HG02798 (cell line): ENCODE measurements around the gene IL11.

Source experiments
- ATAC-seq: cut with Tn5 transposase; IDR thresholded peaks from one replicate; pipeline ENCODE4 v1.9.1; 2021; ENCODE audit warnings: mild to moderate bottlenecking; ENCODE audit not compliant: unreplicated experiment, poor library complexity

The IL11 gene

GRCh38 chr19:55353803-55354697 lies 16.2 kb downstream of the IL11 start:
- no peak for ATAC-seq

GRCh38 chr19:55353356-55353802 lies 16.9 kb downstream of the IL11 start:
- ATAC-seq: no peak

GRCh38 chr19:55352549-55353145 lies 17.6 kb downstream of the IL11 start:
- ATAC-seq: no peak

GRCh38 chr19:55352040-55352439 lies 18.2 kb downstream of the IL11 start:
- ATAC-seq: no peak

- no peak for ATAC-seq
Observed at GRCh38 chr19:55350620-55351315, 19.5 kb downstream of the IL11 start.

GRCh38 chr19:55348317-55349034 lies 21.8 kb downstream of the IL11 start:
- no peak for ATAC-seq

- ATAC-seq: no peak
Observed at GRCh38 chr19:55347442-55348009, 22.7 kb downstream of the IL11 start.

- ATAC-seq: no peak
Observed at GRCh38 chr19:55346725-55347441, 23.4 kb downstream of the IL11 start.

- ATAC-seq: no peak
Observed at GRCh38 chr19:55345818-55346724, 24.2 kb downstream of the IL11 start.

- no peak for ATAC-seq
Observed at GRCh38 chr19:55345101-55345817, 25.0 kb downstream of the IL11 start.

- ATAC-seq: no peak
Observed at GRCh38 chr19:55344444-55344843, 25.8 kb downstream of the IL11 start.

GRCh38 chr19:55341595-55342531 lies 28.4 kb downstream of the IL11 start:
- ATAC-seq: no peak

GRCh38 chr19:55341171-55341588 lies 29.1 kb downstream of the IL11 start:
- no peak for ATAC-seq

GRCh38 chr19:55340784-55341147 lies 29.5 kb downstream of the IL11 start:
- no peak for ATAC-seq

- ATAC-seq: no peak
Observed at GRCh38 chr19:55339889-55340783, 30.1 kb downstream of the IL11 start.
